HG03521 (cell line): ENCODE data around the gene CARHSP1.
"Not testable (repeated sequence)": the region's sequence is repeated elsewhere in the genome, so short reads cannot be mapped to it uniquely, and the experiment has no call there.

Experiments used
- ATAC-seq: cut with Tn5 transposase; IDR thresholded peaks from one replicate; pipeline ENCODE4 v1.9.1; 2021; ENCODE audit warnings: mild to moderate bottlenecking, moderate library complexity; ENCODE audit not compliant: unreplicated experiment

Gene CARHSP1

GRCh38 chr16:8893976-8894690, 25.3 kb upstream of the CARHSP1 start:
- ATAC-seq: no peak

DNA sequence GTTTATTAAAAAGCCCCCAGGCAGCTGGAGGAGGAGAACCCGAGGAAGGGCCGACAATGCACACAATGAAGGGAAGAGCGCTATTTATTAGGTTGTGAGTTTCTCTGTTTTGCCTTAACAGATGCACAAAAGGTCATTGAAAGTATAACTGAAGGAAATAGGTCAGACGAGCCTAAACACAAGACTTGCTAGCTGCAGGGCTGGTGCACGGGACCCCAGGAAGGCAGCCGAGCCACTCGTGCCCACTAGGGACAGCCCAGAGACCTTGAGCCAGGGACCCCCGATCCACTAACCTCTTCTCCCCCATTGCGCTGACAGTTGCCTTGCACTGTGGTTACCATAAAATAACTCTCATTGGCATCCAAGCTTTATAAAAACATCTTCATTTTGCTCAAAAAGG, 24.6 kb upstream of the CARHSP1 start:
- no peak for ATAC-seq

DNA sequence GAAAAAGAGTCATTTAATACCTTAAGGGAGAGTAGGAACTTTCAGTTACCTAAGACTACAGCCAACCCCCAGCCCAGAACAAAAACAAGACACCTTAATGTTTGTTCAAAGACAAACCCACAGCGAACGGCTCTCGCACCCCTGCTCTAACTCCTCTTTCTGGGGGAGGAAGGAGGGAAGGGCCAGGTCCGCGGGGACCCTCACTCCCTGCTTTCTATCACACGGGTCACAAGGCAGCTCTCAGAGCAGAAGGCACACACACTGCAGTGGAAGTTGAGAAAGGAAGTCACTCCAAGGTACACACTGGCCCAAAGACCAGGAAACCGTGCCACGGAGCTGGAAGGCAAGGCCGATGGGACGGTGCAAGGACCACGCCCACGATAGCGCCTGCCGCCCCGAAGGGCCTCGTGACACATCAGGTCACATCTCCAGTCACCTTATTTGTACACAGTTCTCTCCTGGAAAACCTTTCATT, 23.3 kb upstream of the CARHSP1 start:
- ATAC-seq: peak; percentile 10

DNA sequence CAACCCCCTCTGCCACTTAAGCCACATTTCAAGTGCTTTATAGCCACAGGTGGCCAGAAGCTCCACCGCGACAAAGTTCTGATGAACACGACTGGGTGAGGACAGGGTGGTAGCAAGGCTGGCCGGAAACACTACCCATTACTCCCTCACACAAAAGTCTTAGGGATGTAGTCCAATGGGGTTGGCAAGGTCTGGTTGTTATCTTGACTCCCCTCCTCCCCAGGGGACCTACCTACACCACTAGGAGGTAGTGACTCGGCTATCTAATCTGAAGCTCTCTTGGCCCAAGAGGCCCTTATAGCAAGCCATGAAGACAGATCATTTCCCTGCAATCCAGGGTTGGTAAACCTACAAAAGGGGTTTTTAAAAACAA, 21.7 kb upstream of the CARHSP1 start:
- no peak for ATAC-seq

DNA sequence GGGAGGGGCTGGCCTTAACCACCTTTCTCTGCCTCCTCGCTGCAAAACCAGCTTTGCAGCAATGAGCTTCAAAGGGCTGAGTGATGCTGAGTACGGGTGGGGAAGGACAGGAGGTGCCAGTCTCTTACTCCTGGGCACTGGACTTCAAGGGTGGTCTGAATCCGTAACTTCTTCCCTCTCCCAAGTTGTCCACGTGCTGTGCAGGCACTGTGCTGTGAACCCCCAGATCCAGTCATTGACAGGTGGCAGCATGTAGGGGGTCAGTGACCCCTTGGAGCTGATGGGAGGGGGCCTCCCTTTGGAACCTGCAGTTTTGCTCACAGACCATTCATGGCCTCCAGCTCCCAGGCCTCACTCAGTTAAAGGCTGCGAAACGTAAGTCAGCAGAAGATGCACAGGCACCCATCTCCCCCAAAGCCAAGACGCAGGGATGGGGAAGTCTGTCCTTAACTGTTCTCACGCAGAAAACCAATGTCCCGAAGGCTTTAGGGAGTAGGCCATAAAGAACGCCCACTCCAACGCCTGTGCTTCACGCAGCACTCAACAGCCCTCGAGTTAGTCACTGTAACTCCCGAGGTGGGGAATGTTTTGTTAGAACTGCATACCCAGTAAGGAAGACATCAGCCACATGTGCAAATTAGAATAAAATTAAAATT, 21.2 kb upstream of the CARHSP1 start:
- ATAC-seq: no peak

DNA sequence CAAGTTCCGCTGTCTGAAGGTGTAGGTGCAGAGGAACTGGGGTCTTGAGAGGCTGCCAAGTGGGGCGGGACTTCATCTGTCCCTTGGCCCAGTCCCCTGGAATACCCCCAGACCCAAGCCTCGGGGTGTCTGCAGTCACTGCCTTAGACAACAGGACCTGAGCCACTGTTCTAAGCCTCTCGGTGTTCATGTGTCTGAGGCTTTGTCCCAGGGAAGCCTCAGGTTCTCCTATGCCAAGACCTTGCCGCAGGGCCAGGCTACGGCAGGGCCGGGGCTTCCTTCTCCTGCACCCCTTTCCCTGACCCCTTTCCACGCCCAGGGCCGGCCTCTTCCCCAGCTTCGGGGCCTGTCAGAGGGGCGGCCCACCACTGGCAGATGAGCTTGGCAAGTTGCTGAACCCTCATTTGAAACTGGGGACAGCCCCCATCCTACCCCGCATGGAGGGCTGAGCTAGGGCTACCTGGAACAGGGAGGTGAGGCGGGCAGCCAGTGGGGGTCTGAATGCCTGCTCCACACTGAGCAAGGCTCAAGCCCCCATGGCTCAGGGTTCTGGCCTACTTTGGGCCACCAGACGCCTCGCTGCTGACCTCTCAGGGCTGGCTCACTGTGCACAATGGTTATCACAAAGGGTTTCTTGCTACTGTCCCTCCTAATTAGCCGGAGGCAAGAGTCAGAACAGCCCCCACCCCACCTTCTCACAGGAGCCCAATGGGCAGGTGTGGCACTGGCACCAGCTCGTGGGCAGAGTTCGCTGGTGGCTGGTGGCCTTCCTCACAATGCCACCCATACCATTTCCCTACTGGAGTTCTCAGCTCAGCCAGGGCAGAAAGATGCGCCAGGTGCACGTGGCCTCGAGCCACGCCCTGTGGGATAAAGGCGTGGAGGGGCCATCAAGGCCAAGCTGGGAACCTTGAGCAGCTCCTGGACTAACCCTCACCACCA, 20.4 kb upstream of the CARHSP1 start:
- ATAC-seq: no peak

DNA sequence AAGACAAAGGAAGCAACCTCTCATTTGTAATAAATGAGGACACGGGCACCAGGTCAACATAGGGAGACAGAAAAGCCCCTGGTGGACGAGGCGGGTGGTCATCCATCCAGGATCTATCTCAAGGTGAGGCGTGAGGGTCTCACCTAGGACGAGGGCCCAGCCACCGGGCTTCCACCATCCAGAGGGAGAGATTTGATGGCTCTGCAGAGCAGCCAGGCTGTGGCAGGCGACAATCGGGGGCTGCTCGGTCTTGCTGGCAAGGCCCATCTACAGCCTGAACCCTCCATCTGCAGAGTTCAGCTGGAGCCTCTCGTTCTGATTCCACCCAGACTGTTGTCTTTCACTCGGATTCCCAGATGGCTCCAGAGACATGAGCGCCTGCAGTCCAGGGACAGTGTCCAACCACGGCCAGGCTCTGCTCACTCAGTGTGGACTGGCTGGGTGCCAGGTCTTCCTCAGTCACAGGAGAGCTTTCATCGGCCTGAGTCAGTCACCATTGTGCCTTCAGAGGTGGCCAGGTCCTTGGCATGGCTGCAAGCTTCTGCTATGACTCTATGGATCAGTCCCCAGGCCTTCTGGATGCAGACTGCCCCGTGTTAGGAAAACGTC, 19.2 kb upstream of the CARHSP1 start:
- ATAC-seq: no peak

DNA sequence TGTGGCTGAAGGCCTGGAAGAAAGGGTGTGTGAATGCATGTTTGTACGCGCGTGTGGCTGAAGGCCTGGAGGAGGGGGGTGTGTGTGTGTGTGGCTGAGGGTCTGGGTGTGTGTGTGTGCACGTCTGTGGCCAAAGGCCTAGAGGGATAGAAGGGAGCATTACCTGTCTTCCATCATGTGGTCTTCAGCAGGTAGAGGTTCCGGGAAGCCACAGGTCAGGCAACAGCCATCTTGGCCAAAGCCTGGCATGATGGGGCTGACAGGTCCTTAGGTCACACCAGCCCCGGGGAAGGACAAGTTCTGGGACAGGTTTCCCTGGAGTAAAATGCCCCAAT, 18.6 kb upstream of the CARHSP1 start:
- no peak for ATAC-seq

- no peak for ATAC-seq
These were observed 18.0 kb upstream of the CARHSP1 start for GRCh38 chr16:8886593-8887430.

DNA sequence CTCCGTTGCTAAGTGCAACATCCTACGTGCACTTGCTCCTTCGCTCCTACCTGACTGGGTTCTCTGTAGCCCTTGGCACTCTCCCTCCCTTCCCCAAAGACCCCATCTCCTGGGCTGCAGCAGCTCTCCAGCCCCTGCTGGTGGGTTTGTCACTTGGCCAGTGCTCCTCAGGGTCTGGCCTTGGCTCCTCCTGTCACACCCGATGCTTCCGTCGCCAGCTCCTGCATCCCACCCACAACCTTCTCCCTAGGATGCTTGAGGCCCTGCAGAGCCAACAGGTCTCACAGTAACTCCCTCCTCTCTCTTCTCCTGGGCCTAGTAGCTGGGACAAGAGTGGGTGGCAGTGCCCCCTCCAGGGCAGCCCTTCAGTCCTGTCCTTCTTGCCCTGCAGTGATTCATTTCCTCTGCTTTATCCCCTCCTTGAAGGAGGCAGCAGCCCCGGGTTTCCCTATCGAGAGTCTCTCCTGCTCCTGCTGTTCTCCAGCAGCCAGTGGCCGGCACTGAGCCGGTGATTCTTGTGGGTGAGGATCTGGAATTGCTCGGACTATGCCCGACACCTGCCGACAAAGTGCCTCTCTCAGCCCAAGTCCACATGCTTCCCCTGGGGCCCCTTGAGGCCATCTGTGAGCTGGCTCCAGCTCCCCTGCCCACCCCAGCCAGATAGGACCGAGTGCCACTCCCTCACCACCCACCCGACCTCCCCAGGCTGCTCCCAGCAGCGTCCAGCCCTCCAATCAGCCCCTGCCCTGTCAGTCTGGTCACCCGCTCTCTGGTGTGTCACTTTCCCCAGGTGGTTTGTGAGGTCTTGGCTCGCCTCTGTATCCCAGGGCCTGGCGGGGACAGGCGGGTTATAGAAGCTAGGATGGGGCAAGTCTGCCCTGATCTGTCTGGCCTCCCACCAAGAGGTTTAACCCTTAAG, 17.1 kb upstream of the CARHSP1 start:
- ATAC-seq: no peak

DNA sequence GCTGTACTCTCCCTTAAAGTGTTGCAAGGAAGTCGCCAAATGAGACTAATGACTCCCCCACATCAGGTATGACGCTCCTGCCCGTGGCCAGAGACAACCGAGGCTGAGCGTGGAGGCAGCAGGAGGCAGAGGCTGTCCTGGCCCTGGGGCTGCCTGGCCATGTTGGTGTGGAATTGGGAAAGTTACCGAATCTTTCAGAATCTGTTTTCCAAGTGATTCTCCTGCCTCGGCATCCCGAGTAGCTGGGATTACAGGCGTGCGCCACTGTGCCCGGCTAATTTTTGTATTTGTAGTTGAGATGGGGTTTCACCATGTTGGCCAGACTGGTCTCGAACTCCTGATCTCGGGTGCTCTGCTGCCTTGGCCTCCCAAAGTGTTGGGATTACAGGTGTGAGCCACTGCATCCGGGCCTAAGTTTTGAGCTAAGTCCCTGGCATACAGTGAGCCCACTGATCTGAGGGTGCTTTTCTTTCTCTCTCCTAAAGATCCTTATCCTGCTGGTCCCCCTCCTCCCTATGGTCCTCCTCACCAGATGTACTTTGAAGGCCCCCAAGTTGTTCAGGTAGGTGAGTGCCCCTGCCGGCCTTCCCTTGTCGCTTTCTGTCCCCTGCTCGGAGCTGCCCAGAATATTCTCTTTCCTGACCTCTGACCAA, 14.0 kb upstream of the CARHSP1 start:
- no peak for ATAC-seq

- no peak for ATAC-seq
These were observed 13.3 kb upstream of the CARHSP1 start, which contains the start of gene LITAFD for GRCh38 chr16:8882041-8882617. LITAFD (plus strand) TSS chr16:8882351; CDS start chr16:8884356, 2,005 bp downstream.

- ATAC-seq: no peak
These were observed 12.2 kb upstream of the CARHSP1 start for GRCh38 chr16:8880839-8881510.

DNA sequence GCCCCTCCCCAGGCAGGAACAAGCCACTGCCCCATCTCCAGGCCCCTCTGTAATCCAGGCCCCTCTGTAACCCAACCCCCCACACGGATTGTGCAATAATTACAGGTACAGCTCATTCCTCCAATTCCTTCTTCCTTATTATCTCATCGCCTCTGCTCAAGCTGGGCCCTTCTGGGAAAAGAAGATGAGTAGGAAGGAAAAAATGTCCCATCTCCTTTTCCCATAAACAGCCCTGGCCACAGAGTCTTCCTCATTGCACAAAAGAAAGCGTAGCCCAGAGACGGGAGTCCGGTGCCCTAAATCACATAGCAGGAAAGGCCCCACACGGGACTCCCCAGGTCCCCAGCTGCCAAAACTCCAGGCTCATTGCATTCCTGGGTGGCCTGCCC, 9.7 kb upstream of the CARHSP1 start:
- ATAC-seq: no peak

DNA sequence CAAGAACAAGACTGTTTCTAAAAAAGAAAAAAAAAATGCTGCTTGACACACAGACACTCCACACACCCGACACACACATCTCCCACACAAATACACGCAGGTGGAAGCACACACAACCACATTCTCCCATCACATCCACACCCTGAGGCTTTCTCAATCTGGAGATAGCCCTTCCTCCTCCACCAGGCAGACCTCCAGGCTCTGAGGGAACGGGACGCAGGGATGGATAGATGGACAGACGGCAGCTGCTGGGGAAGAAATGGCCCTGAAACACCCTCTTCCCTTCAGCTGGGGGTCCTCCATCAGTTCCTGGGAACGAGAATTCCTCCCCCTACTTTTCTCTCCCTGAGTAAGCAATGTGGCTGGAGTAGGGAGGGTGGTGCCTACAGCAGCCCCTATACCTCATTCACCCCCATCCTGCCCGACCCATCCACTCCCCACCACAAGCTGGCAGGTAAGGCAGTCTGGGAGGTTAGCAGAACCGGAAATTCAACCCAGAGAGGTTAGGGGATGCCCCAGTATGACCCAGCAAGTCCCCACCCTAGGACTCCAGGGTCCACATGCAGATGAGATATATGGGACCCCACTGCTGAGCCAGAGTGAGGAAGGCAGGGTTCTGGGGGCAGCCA, 9.2 kb upstream of the CARHSP1 start:
- ATAC-seq: no peak

GRCh38 chr16:8875317-8875716, 6.5 kb upstream of the CARHSP1 start:
- ATAC-seq: not testable (repeated sequence)

- no peak for ATAC-seq
These were observed 5.6 kb upstream of the CARHSP1 start for GRCh38 chr16:8874388-8874787.
